ENCODE measurements around the gene FRMD4A.
"Not testable (repeated sequence)": the region's sequence is repeated elsewhere in the genome, so short reads cannot be mapped to it uniquely, and the experiment has no call there.

Gene FRMD4A

GRCh38 chr10:14135196-14135595, 195.5 kb downstream of the FRMD4A start:
- not testable (repeated sequence) for DNase-seq

DNA sequence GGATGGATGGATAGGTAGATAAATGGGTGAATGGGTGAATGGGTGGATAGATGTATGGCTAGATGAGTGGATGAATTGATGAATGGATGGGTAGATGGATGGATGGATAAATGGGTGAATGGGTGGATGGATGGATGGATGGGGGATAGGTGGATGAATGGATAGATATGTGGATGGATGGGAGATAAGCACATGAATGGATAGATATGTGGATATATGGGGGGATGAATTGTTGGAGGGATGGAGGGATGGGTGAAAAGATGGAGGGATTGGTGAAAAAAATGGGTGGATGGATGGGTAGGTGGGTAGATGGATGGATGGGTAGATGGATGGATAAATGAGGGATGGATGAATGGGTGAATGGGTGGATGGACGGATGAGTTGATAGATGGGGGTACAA, 196.4 kb downstream of the FRMD4A start:
- DNase-seq = no peak

DNA sequence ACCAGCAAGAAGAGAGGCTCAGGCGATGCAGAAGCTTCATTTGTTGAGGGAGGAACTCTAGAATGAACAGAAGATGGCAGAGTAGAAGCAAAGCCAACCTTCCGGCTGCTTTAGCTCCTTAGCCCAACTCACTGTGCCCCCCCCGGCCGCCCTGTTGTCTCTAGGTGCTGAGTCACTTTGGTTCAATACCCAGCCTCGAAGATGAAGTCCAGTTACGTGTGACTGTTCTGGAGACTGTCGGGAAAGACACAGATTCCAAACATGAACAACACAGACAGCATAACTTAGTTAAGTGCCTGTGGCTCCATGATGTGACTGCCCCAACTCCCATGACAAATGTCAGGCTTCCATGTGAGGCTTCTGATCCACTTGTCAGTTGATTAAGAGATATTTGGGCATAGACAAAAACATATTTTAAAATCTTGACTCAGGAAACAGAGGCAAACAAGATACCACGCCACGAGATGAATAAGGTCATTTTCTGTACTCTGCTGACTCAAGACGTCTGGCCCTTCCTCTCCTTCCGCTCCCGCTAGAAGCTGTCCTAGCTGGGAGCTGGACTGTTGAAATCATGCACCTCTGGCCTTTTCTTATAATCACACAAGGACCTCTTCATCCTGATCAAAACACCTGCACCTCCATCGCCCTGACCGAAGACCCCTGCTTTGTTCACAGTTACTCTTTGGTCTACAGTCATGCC, 199.3 kb downstream of the FRMD4A start:
- DNase-seq = no peak

GRCh38 chr10:14129770-14130169, 201.0 kb downstream of the FRMD4A start:
- DNase-seq = no peak

GRCh38 chr10:14128519-14128918, 202.2 kb downstream of the FRMD4A start:
- DNase-seq = no peak

DNA sequence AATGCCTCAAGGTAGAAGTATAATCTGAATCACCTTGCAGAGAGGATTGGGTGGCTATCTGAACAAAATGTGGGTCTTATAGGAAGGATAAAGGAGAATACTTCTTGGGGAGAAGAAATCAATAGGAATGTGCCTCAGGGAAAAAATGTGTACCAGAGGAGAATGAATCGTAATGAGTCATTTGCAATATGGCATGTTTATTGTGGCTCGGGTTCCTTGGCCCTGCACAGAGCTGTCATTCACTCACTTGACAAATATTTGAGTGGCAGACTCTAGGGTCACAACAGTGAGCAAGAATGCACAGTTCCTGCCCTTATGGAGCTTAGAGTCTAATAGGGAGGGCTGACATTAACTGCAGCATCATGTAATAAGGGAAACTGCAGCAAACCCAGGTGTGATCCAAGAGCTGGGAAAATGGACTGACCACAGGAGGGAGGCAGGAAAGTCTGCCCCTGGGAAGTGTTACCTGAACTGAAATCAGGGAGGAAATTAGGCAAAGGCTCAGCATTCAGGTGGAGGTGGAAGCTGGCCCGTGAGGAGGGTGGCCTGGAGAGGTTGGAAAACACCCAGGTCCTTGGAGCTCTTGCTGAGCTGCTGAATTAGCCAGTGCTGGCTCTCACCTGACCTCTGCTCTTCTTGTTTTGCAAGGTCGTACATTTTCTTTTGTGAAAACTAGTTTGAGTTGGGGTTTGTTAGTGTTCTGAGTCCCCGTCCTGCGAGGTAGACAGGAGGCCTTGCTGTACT, 203.9 kb downstream of the FRMD4A start:
- no peak for DNase-seq

GRCh38 chr10:14125564-14125963, 205.2 kb downstream of the FRMD4A start:
- no peak for DNase-seq

DNA sequence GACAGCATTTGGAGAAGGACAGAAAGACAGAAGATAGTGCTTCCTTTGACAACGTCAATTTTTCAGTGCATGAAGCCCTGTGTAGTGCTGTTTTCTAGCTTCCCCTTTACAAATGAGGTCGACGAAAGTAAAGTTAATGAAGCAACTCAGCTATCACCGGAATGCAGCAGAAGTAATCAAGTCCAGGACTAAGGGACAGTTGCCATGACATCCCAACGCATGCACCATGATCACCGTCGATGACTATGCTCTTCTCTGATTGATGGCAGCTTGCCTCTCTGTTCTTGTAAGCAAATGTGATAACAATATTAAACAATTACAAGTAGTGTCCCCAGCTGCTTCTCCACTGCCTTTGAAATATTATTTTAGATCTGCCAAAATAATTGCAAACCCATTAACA, 205.8 kb downstream of the FRMD4A start:
- DNase-seq = no peak

DNA sequence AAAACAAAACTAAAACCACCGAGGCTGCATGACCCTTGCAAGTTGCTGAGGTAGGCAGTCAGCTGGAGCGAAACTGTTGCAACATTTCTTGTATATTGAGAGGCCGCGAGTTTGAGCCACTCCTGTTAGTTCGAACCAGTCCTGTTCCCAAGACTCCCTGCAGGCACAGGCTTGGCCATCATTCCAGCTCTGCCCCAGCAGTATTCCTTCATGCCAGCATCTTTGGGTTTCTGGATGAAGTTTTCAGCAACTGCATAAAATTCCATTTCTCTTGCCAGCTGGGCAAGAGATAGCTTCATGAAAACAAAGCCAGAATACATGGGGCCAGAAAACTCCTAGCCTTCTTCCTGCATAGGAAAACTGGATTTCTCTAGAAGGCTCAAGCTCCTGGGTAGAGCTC, 207.6 kb downstream of the FRMD4A start:
- DNase-seq = no peak

GRCh38 chr10:14120812-14121211, 209.9 kb downstream of the FRMD4A start:
- no peak for DNase-seq

GRCh38 chr10:14118953-14119352, 211.8 kb downstream of the FRMD4A start:
- no peak for DNase-seq

DNA sequence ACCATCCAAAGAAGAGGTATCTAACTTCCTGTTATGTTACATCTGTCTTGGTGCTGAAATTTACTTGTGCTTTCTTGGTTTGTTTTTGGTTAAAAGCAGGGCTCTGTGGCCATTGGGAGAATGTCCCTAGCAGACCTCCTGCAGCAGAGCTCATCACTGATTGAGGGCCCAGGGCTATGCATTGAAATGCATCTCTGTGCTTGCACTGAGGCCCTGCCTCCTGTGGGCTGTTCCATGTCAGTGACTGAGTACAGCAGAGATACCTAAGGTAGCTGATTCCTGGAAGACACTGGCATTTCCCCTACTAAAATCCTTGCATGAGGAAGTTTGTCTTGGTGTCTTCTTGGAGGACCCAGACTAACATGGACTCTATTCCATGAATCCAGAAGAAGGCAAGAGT, 213.9 kb downstream of the FRMD4A start:
- no peak for DNase-seq

GRCh38 chr10:14116021-14116420, 214.7 kb downstream of the FRMD4A start:
- DNase-seq = no peak

DNA sequence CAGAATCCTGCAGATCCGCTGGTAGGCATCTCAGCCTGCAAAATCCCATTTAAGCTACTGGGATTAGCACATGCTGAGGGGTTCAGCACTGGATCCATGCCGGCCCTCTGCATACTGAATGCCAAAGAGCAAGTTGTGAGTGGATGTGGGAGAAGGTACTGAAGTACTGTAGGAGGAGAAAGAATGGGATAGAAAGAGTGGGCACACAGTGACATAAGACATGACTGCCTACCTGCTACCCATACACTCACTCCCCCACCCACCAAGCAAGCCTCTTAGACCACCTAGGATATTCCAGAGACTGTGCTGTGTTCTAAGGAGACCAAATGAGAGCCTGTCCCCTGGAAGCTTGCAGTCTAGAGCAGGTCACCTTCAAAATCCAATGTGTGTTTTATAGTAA, 215.9 kb downstream of the FRMD4A start:
- DNase-seq = no peak

DNA sequence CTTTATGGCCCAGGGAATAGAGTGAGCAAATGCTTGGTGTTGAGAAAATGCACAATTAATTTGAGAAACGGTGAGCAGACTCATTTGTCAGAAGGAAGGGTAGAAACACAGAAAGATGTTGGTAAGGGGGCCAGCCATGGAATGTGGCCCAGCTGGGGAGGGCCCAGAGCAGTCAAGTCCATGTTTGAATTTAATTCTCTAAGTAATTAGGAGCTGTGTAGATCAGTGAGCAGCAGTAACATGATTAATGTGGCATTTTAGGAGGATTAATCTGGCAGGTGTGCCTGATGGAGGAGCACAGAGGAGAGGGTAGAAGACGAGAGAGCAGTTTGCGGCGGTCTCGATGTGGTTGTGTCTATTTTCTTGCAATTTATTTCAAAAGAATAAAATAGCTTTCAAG, 218.7 kb downstream of the FRMD4A start:
- DNase-seq = no peak

DNA sequence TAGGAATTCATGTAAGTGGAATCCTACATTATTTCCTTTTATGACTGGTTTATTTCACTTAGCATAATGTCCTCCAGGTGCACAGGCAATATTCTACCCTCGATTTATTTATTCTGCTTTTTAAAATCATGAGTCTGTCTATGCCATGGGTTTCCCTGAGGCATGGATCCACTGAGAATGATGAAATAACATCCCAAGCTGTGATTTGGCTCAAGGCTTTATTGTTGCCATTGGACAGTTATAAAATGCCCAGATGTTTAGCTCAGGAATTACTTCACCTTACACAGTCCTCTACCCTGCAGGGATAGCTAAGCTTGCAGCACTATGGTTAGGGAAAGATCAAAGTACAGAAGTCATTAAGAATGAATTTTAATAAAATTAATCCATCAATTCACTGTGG, 219.5 kb downstream of the FRMD4A start:
- DNase-seq = no peak

DNA sequence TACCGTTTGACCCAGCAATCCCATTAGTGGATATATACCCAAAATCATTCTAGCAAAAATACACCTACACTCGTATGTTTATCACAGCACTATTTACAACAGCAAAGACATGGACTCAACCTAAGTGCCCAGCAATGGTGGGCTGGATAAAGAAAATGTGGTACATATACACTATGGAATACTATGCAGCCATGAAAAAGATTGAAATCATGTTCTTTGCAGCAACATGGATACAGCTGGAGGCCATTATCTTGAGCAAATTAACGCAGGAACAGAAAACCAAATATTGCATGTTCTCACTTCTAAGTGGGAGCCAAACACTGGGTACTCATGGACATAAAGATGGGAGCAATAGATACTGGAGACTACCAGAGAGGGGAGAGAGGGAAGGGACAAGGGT, 223.9 kb downstream of the FRMD4A start:
- no peak for DNase-seq

GRCh38 chr10:14102056-14102455, 228.7 kb downstream of the FRMD4A start:
- no peak for DNase-seq

GRCh38 chr10:14099885-14100284, 230.8 kb downstream of the FRMD4A start:
- DNase-seq = no peak

DNA sequence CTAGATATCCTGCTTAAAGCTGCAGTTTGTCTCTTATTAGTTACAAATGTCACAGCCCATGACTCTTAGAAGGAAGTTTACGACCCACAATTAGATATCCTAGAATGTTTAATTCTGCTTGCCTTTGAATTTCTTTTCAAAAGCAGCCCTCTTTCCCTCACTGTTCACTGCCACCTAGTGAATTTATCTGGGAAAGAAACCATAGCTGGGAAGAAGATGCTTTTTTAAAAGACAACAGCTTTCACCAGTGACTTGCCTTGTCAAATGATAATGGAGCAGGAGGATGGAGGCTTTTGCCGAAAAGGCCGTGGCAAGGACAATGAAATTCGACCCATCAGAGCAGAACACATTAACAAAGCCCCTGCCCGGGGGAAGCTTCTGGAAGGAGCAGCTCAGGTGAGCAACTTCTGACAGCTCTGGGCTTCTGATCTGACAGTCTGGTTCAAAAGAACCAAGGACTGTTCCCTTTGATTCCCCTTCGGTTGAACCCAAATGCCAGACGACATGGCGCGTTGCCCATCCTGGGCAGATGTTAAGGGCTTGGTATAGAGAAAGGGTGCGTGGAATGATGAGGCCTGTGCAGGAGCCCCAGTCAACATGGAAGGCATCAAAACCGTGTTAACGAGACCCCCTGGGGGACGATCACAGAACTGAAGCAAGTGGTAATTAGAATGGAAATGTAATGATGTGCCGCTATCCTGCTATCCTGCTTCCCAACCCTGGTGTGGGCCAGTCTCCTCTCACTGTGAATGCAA, 236.8 kb downstream of the FRMD4A start:
- peak; percentile 4 for DNase-seq

- DNase-seq = no peak
Measured at GRCh38 chr10:14092799-14093198, 237.9 kb downstream of the FRMD4A start.

DNA sequence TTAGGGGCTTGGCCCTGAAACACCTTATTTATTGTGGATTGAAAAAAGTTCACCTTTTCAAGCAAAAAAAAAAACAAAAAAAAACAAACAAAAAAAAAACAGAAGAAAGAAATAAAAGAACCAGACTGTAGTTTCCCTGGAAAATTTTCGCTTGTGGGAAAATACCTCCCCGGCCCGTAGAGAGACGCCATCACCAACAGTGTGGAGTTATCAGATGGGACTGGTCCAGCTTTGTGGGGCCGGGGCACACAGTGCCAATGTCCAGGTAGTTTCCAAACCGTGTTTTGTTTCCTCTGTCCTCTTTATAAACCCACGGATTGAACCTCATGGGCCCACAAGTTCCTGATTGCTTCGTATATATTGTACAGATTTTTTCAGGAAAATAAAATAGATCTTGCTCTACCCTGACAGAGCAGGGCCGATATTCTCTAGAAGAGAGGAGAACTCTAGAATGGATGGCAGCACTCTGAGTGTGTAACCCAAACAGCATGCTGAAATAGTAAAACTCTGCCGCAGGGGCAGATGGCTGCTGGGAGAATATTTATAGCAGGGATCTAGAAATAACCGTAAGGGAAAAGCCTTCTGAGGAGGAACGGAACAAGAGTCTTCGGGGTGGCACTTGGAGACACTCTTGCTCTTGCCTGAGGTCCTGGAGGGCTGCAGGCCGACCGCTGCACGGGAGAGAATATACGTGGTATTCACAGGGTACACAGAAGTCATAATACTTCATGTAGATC, 241.0 kb downstream of the FRMD4A start:
- no peak for DNase-seq

DNA sequence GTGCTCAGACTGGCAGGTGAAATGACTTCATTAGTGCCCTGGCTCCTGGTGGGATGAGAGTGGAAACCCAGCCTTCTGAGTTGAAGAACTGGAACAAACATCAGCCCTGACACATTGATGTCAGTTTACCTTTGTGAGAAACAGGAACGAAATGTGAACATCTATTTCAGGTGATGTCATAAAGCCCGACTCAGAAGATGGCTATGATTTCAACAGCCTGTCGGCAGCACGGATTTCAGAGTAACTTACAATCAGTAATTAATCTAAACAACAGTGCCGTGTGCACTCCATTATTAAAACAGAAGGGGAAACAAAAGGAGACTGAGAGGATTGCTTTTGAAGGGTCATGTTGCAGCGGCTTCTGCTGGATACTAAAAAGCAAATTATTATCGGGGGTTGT, 243.2 kb downstream of the FRMD4A start:
- DNase-seq = no peak

All from CD4-positive, alpha-beta T cell treated with Interleukin-21 for 1 hour (primary cell).